IMR-90 (cell line): Measurements from ENCODE around the gene NADSYN1. TPM values are rescaled to one million over a fixed set of nuclear protein-coding genes. Genes with fewer than 3 reads are reported as not detected.

Source experiments
- ATAC-seq: fragments of 200-7000 bp; cut with Tn5 transposase; 2 replicates; pipeline ENCODE4 v1.9.1; 2020; ENCODE audit warnings: low read depth, mild to moderate bottlenecking, moderate library complexity
- BruUV-seq: library from RNA; stranded (reverse); fragments of 400-500 nt; replicated peaks from 2 replicates; lab custom pipeline; 2021; lab: Mats Ljungman, UMichigan
- CTCF ChIA-PET: fragments of 300-600 bp; formaldehyde crosslinking; extraction: SDS; loops from one replicate; lab custom pipeline; 2021; ENCODE audit warnings: antibody characterized with exemption; lab: Yijun Ruan, JAX
- POLR2A ChIA-PET: fragments of 300-600 bp; sonication (Branson Sonifier 250); formaldehyde crosslinking; loops from one replicate; lab custom pipeline; 2022; ENCODE audit warnings: antibody characterized with exemption; ENCODE audit not compliant: unreplicated experiment; lab: Charles Lee
- DNase-seq: peaks from one replicate; pipeline ENCODE4 v3.0.0; 2013
- H2AFZ ChIP-seq: replicated peaks from 2 replicates; pipeline ENCODE3; 2013; ENCODE audit warnings: low read length, mild to moderate bottlenecking; ENCODE audit not compliant: poor library complexity
- H2AK5ac ChIP-seq: 2 replicates; pipeline ENCODE4 v1.6.1; 2013; ENCODE audit warnings: low read depth, low read length, inconsistent platforms
- H2AK9ac ChIP-seq: replicated peaks from 2 replicates; pipeline ENCODE3; 2013; ENCODE audit warnings: mild to moderate bottlenecking, low read depth, low read length, moderate library complexity; ENCODE audit not compliant: poor library complexity
- H2BK120ac ChIP-seq: 2 replicates; pipeline ENCODE4 v1.6.1; 2013; ENCODE audit warnings: low read depth, low read length, inconsistent platforms
- H2BK15ac ChIP-seq: 3 replicates; pipeline ENCODE4 v1.6.1; 2013; ENCODE audit warnings: low read depth, low read length, inconsistent platforms
- H2BK20ac ChIP-seq: 2 replicates; pipeline ENCODE4 v1.6.1; 2013; ENCODE audit warnings: low read depth, mild to moderate bottlenecking, inconsistent platforms, low read length, moderate library complexity
- H2BK5ac ChIP-seq: 2 replicates; pipeline ENCODE4 v1.6.1; 2013; ENCODE audit warnings: mild to moderate bottlenecking, low read depth, low read length, inconsistent platforms; ENCODE audit not compliant: poor library complexity, severe bottlenecking
- H3K14ac ChIP-seq: replicated peaks from 2 replicates; pipeline ENCODE4 v1.6.1; 2013; ENCODE audit warnings: low read depth, low read length, inconsistent platforms
- H3K18ac ChIP-seq: 2 replicates; pipeline ENCODE4 v1.6.1; 2013; ENCODE audit warnings: low read depth, low read length, control low read depth
- H3K23ac ChIP-seq: 2 replicates; pipeline ENCODE4 v1.6.1; 2013; ENCODE audit warnings: low read depth, low read length, inconsistent platforms
- H3K27ac ChIP-seq: 2 replicates; pipeline ENCODE4 v1.5.1; 2013; ENCODE audit warnings: mild to moderate bottlenecking, control low read depth, low read length; ENCODE audit not compliant: insufficient read depth
- H3K27me3 ChIP-seq: 2 replicates; pipeline ENCODE4 v1.6.1; 2013; ENCODE audit warnings: low read length; ENCODE audit not compliant: control insufficient read depth, insufficient read depth
- H3K36me3 ChIP-seq: 2 replicates; pipeline ENCODE4 v1.6.1; 2013; ENCODE audit warnings: low read length, mixed read lengths; ENCODE audit not compliant: control insufficient read depth, insufficient read depth
- H3K4ac ChIP-seq: 2 replicates; pipeline ENCODE4 v1.6.1; 2013; ENCODE audit warnings: low read depth, low read length, inconsistent platforms
- H3K4me1 ChIP-seq: 2 replicates; pipeline ENCODE4 v1.6.1; 2013; ENCODE audit warnings: low read length, mixed read lengths; ENCODE audit not compliant: control insufficient read depth, insufficient read depth
- H3K4me2 ChIP-seq: 2 replicates; pipeline ENCODE4 v1.6.1; 2013; ENCODE audit warnings: low read depth, mild to moderate bottlenecking, control low read depth, low read length, moderate library complexity
- H3K4me3 ChIP-seq: 2 replicates; pipeline ENCODE4 v1.5.1; 2013; ENCODE audit warnings: low read depth, mild to moderate bottlenecking, control low read depth, low read length, moderate library complexity; ENCODE audit not compliant: insufficient read depth
- H3K56ac ChIP-seq: 2 replicates; pipeline ENCODE4 v1.6.1; 2013; ENCODE audit warnings: low read length, inconsistent platforms; ENCODE audit not compliant: insufficient read depth; ENCODE audit errors: extremely low read depth
- H3K79me1 ChIP-seq, 2 experiments: 2 replicates each; pipeline ENCODE4 v1.6.1; 2013; ENCODE audit warnings: low read length in 2 of 2, inconsistent platforms in 1 of 2, low read depth in 1 of 2
- H3K9ac ChIP-seq: 2 replicates; pipeline ENCODE4 v1.6.1; 2013; ENCODE audit warnings: low read depth, low read length, control low read depth
- H3K9me1 ChIP-seq: 2 replicates; pipeline ENCODE4 v1.6.1; 2013; ENCODE audit warnings: low read length, inconsistent platforms; ENCODE audit not compliant: insufficient read depth
- H3K9me3 ChIP-seq: 2 replicates; pipeline ENCODE4 v1.6.1; 2013; ENCODE audit warnings: low read length; ENCODE audit not compliant: control insufficient read depth, insufficient read depth
- H4K20me1 ChIP-seq: 2 replicates; pipeline ENCODE4 v1.6.1; 2013; ENCODE audit warnings: low read length, inconsistent platforms; ENCODE audit not compliant: insufficient read depth
- H4K5ac ChIP-seq: 2 replicates; pipeline ENCODE4 v1.6.1; 2013; ENCODE audit warnings: mild to moderate bottlenecking, low read depth, low read length, control low read depth
- H4K8ac ChIP-seq, 2 experiments: 2 replicates each; pipeline ENCODE4 v1.6.1; 2013; ENCODE audit warnings: low read depth in 2 of 2, low read length in 2 of 2, control low read depth in 1 of 2, inconsistent platforms in 1 of 2
- H4K91ac ChIP-seq: 2 replicates; pipeline ENCODE4 v1.6.1; 2013; ENCODE audit warnings: low read depth, low read length, inconsistent platforms; ENCODE audit not compliant: insufficient read depth
- BHLHE40 ChIP-seq: fragments of 150-350 bp; IDR thresholded peaks from 2 replicates; pipeline ENCODE4 v1.6.1; 2016; ENCODE audit warnings: mild to moderate bottlenecking, low read depth, low read length
- CEBPB ChIP-seq: IDR thresholded peaks from 2 replicates; pipeline ENCODE4 v1.6.1; 2012; ENCODE audit warnings: low read depth, low read length, improper control_type of control experiment
- CHD1 ChIP-seq: IDR thresholded peaks from 2 replicates; pipeline ENCODE4 v1.6.1; 2012; ENCODE audit warnings: low read depth, low read length, improper control_type of control experiment
- FOS ChIP-seq: fragments of 150-350 bp; IDR thresholded peaks from 2 replicates; pipeline ENCODE4 v1.6.1; 2016; ENCODE audit warnings: low read depth, low read length
- MAFK ChIP-seq: IDR thresholded peaks from 2 replicates; pipeline ENCODE4 v1.6.1; 2012; ENCODE audit warnings: low read depth, low read length, improper control_type of control experiment
- MAZ ChIP-seq: IDR thresholded peaks from 2 replicates; pipeline ENCODE4 v1.6.1; 2012; ENCODE audit warnings: low read depth, mild to moderate bottlenecking, low read length, improper control_type of control experiment, moderate library complexity, borderline replicate concordance
- MXI1 ChIP-seq: IDR thresholded peaks from 2 replicates; pipeline ENCODE4 v1.6.1; 2012; ENCODE audit warnings: low read depth, mild to moderate bottlenecking, low read length, moderate library complexity, borderline replicate concordance
- NFE2L2 ChIP-seq: fragments of 150-350 bp; IDR thresholded peaks from 2 replicates; pipeline ENCODE4 v1.6.1; 2016; ENCODE audit warnings: low read depth, mild to moderate bottlenecking, low read length
- POLR2A ChIP-seq: IDR thresholded peaks from 2 replicates; pipeline ENCODE4 v1.6.1; 2012; ENCODE audit warnings: mild to moderate bottlenecking, low read depth, low read length
- RAD21 ChIP-seq: IDR thresholded peaks from 2 replicates; pipeline ENCODE4 v1.6.1; 2012; ENCODE audit warnings: low read length, improper control_type of control experiment
- RCOR1 ChIP-seq: IDR thresholded peaks from 2 replicates; pipeline ENCODE4 v1.6.1; 2012; ENCODE audit warnings: mild to moderate bottlenecking, low read length, improper control_type of control experiment; ENCODE audit not compliant: insufficient replicate concordance
- RFX5 ChIP-seq: IDR thresholded peaks from 2 replicates; pipeline ENCODE4 v1.8.0; 2012; ENCODE audit warnings: low read depth, mild to moderate bottlenecking, low read length, moderate library complexity
- SMC3 ChIP-seq: fragments of 150-350 bp; IDR thresholded peaks from 2 replicates; pipeline ENCODE4 v1.6.1; 2016; ENCODE audit warnings: low read depth, mild to moderate bottlenecking, antibody characterized with exemption, low read length, moderate library complexity
- WGBS, 2 experiments: methylation state at CpG; one replicate each; pipeline versions ENCODE4 v1.1.5 to v1.1.7; 2013; ENCODE audit warnings: missing lambda C conversion rate in 2 of 2; ENCODE audit not compliant: insufficient read length in 1 of 2; ENCODE audit errors: extremely low coverage in 2 of 2; 5-methylcytosine and 5-hydroxymethylcytosine counted together
- dilution Hi-C: fragments of 300-500 bp; cut with HindIII; formaldehyde crosslinking; loops from one replicate; pipeline ENCODE4 v1.14.3; 2018; ENCODE audit warnings: low sequenced_read_pairs; ENCODE audit not compliant: unreplicated experiment
- in situ Hi-C: fragments of 300-500 bp; cut with MboI; formaldehyde crosslinking; loops from 3 replicates; pipeline ENCODE4 v1.14.3; 2019; ENCODE audit warnings: low sequenced_read_pairs, inconsistent platforms, mixed read lengths
- intact Hi-C: fragments of 100-400 bp; cut with micrococcal nuclease; formaldehyde crosslinking; loops from 2 replicates; pipeline ENCODE4 v1.10.0; 2022
- polyA plus RNA-seq, 3 experiments: library from polyadenylated mRNA; depleted of rRNA; stranded (reverse); fragments of >200 nt; gene quantifications; 2 replicates each; pipeline ENCODE4 v1.2.3, GENCODE V29; 2012; ENCODE audit warnings: low replicate concordance in 1 of 3
- total RNA-seq: library from RNA; depleted of rRNA; stranded (reverse); fragments of >200 nt; gene quantifications from 2 replicates; pipeline ENCODE4 v1.2.3, GENCODE V29; 2012
- TF ChIP-seq, protein P1 (sequence below): conservative IDR thresholded peaks from 2 replicates; pipeline ENCODE4 v1.5.1; 2012; ENCODE audit warnings: mild to moderate bottlenecking, low read depth, low read length, improper control_type of control experiment
- TF ChIP-seq, protein P2 (sequence below): fragments of 150-350 bp; IDR thresholded peaks from 2 replicates; pipeline ENCODE4 v1.6.1; 2017; ENCODE audit warnings: mild to moderate bottlenecking, antibody characterized with exemption, low read length, low read depth
- TF ChIP-seq, protein P3 (sequence below): fragments of 150-350 bp; IDR thresholded peaks from 2 replicates; pipeline ENCODE4 v1.6.1; 2016; ENCODE audit warnings: low read depth, mild to moderate bottlenecking, low read length, moderate library complexity, borderline replicate concordance

The NADSYN1 gene
- total and polyA plus RNA-seq, 2 of the 4 experiments (the other 2 are of a cell fraction) = 69.5 to 70.4 TPM

DNA sequence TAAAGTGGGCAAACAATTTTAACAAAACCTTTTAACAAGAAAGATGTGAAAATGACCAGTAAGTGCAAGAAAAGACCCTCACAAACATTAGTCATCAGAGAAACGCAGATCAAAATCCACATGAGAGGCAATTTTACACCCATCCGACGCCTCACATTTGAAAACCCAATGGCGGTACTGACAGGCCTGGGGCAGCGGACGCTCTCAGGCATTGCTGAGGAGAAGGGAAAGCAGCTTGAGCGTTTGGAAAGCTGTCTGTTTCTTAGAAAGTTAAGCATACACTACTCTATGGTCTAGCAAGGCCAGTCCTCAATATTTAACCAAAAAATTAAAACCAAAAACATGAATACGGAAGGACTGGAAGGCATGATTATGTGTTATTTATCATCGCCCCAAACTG lies 82.8 kb downstream of the NADSYN1 start:
- in situ Hi-C loops = no loop called here
- Histone ChIP-seq H4K8ac (no peak overlapping the region), H3K9me1 (no peaks in the 10 kb centered on the region), H3K56ac (no peak overlapping the region), H3K9ac (no peak overlapping the region), H2AK5ac (no peak overlapping the region), H2BK15ac (no peak overlapping the region), H2BK120ac (no peak overlapping the region), H3K27ac (no peak overlapping the region), H3K4ac (no peak overlapping the region), H3K23ac (no peak overlapping the region), H2AFZ (no peak overlapping the region), H3K36me3 (no peaks in the 10 kb centered on the region), H3K18ac (no peak overlapping the region), H4K20me1 (no peaks in the 10 kb centered on the region), H4K5ac (no peak overlapping the region), H2BK5ac (no peak overlapping the region), H3K4me3 (no peak overlapping the region), H3K27me3 (peaks cover 10% of the 10 kb centered on the region), H2AK9ac (no peak overlapping the region), H3K4me1 (no peaks in the 10 kb centered on the region), H3K9me3 (no peaks in the 10 kb centered on the region), H3K14ac (no peak overlapping the region), H3K79me1 (no peaks in the 10 kb centered on the region), H4K91ac (no peak overlapping the region), H2BK20ac (no peak overlapping the region), H3K4me2 (no peak overlapping the region)
- ATAC-seq (no peak), DNase-seq (no peak)
- ChIA-PET POLR2A (no interaction called here), CTCF (no interaction called here)
- TF ChIP-seq FOS = no peak
- TF ChIP-seq, protein P1, sequence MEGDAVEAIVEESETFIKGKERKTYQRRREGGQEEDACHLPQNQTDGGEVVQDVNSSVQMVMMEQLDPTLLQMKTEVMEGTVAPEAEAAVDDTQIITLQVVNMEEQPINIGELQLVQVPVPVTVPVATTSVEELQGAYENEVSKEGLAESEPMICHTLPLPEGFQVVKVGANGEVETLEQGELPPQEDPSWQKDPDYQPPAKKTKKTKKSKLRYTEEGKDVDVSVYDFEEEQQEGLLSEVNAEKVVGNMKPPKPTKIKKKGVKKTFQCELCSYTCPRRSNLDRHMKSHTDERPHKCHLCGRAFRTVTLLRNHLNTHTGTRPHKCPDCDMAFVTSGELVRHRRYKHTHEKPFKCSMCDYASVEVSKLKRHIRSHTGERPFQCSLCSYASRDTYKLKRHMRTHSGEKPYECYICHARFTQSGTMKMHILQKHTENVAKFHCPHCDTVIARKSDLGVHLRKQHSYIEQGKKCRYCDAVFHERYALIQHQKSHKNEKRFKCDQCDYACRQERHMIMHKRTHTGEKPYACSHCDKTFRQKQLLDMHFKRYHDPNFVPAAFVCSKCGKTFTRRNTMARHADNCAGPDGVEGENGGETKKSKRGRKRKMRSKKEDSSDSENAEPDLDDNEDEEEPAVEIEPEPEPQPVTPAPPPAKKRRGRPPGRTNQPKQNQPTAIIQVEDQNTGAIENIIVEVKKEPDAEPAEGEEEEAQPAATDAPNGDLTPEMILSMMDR = no peak
- no peak for TF ChIP-seq POLR2A
- no peak for TF ChIP-seq SMC3
- TF ChIP-seq CEBPB = no peak
- TF ChIP-seq RCOR1 = no peak
- TF ChIP-seq, protein P2, sequence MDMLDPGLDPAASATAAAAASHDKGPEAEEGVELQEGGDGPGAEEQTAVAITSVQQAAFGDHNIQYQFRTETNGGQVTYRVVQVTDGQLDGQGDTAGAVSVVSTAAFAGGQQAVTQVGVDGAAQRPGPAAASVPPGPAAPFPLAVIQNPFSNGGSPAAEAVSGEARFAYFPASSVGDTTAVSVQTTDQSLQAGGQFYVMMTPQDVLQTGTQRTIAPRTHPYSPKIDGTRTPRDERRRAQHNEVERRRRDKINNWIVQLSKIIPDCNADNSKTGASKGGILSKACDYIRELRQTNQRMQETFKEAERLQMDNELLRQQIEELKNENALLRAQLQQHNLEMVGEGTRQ = no peak
- TF ChIP-seq, protein P3, sequence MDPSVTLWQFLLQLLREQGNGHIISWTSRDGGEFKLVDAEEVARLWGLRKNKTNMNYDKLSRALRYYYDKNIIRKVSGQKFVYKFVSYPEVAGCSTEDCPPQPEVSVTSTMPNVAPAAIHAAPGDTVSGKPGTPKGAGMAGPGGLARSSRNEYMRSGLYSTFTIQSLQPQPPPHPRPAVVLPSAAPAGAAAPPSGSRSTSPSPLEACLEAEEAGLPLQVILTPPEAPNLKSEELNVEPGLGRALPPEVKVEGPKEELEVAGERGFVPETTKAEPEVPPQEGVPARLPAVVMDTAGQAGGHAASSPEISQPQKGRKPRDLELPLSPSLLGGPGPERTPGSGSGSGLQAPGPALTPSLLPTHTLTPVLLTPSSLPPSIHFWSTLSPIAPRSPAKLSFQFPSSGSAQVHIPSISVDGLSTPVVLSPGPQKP = no peak
- TF ChIP-seq CHD1 = no peak
- TF ChIP-seq MAFK = no peak
- no peak for TF ChIP-seq RAD21
- TF ChIP-seq BHLHE40 = no peak
- TF ChIP-seq MAZ = no peak
- no peak for TF ChIP-seq MXI1
- TF ChIP-seq NFE2L2 = no peak
- no peak for TF ChIP-seq RFX5
- no TSS peak for BruUV-seq
- 86% methylated on average over 1 of the region's 9 CpGs; no CpG with 5 or more reads in 1 of the 2 experiments for WGBS, 2 experiments
- dilution Hi-C loops = no loop called here
- intact Hi-C loops = no loop called here
